ENCODE measurements around the gene EMB. TPM values are rescaled to one million over a fixed set of nuclear protein-coding genes. Genes with fewer than 3 reads are reported as not detected.

Gene EMB
- polyA plus RNA-seq, 3 donors: 51.9 to 191 (median 131) TPM

GRCh38 chr5:50359187-50359586, 81.9 kb downstream of the EMB start:
- Histone ChIP-seq H3K9ac (ENCODE audit: insufficient read depth, low read length, poor library complexity, severe bottlenecking) (no peak overlapping the region), H3K4me3 (replicated peaks in 1 of 3; ENCODE audit: low read depth in 2 of 3, low read length in 3 of 3) (no peak overlapping the region), H2AFZ (ENCODE audit: insufficient read depth, low read depth, low read length, poor library complexity, severe bottlenecking) (no peak overlapping the region), H3K79me2 (ENCODE audit: insufficient read depth, low read length) (no peaks in the 10 kb centered on the region), H3K36me3 (replicated peaks in 1 of 2; ENCODE audit: control insufficient read depth in 1 of 2, insufficient read depth in 2 of 2, low read length in 2 of 2) (peaks cover 0 to 9% of the 10 kb centered on the region in 2 donors), H4K20me1 (ENCODE audit: insufficient read depth, low read length) (no peaks in the 10 kb centered on the region), H3K27me3 (ENCODE audit: control insufficient read depth in 2 of 2, insufficient read depth in 2 of 2, low read length in 2 of 2) (no peaks in the 10 kb centered on the region), H3K4me1 (ENCODE audit: control insufficient read depth in 1 of 2, insufficient read depth in 2 of 2, low read length in 2 of 2) (no peaks in the 10 kb centered on the region), H3K9me3 (replicated peaks in 1 of 2; ENCODE audit: control insufficient read depth in 1 of 2, insufficient read depth in 1 of 2, low read length in 2 of 2) (no peaks in the 10 kb centered on the region), H3K27ac (ENCODE audit: low read depth in 1 of 2, low read length in 2 of 2) (no peak overlapping the region), H3K4me2 (replicated peaks; ENCODE audit: extremely low read depth, low read length, poor library complexity, severe bottlenecking) (no peak overlapping the region)
- peaks cover 21 to 31% of the 10 kb centered on the region in 2 donors for H3K36me3 Mint-ChIP-seq
- DNase-seq: no peak
- H3K4me3 Mint-ChIP-seq: no peak overlapping the region
- H3K27ac Mint-ChIP-seq: no peak overlapping the region
- intact Hi-C loops (cut with micrococcal nuclease): no loop called here
- H3K4me1 Mint-ChIP-seq: peaks cover 2% of the 10 kb centered on the region
- peaks cover 5 to 12% (median 8%) of the 10 kb centered on the region in 7 donors for H3K9me3 Mint-ChIP-seq
- TF ChIP-seq CTCF (IDR thresholded peaks at IDR 0.05): no peak
- H3K27me3 Mint-ChIP-seq (ENCODE audit: low read depth in 3 of 3): no peaks in the 10 kb centered on the region

DNA sequence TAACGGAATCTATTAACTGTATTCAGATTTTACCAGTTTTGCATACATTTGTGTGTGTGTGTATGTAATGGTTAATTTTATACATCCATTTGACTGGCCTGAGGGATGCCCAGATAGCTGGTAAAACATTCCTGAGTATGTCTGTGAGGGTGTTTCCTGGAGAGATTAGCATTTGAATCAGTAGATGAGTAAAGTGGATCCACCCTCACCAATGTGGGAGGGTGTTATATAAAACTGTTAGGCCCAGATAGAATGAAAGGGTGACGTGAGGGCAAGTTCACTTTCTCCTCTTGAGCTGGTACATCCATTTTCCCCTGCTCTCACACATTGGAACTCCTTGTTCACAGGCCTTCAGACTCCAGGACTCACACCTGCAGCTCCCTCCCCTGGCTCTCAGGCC, 88.7 kb downstream of the EMB start:
- H3K36me3 Mint-ChIP-seq: peaks cover 7 to 8% of the 10 kb centered on the region in 2 donors
- intact Hi-C loops (cut with micrococcal nuclease): no loop called here
- no peak for DNase-seq

More for the DNA sequence above, 88.7 kb downstream of the EMB start:
- no peaks in the 10 kb centered on the region for H3K36me3 ChIP-seq (replicated peaks in 1 of 2; ENCODE audit: control insufficient read depth in 1 of 2, insufficient read depth in 2 of 2, low read length in 2 of 2)
- no peak for TF ChIP-seq CTCF (IDR thresholded peaks at IDR 0.05)
- no peaks in the 10 kb centered on the region for H4K20me1 ChIP-seq (ENCODE audit: insufficient read depth, low read length)
- H3K27ac ChIP-seq (ENCODE audit: low read depth in 1 of 2, low read length in 2 of 2): no peak overlapping the region
- Mint-ChIP-seq H3K27ac (peak overlapping the region in 1 of 7 donors; percentile 1), H3K9me3 (peaks cover 3 to 11% (median 6%) of the 10 kb centered on the region in 7 donors), H3K27me3 (ENCODE audit: low read depth in 3 of 3) (no peaks in the 10 kb centered on the region), H3K4me1 (peaks cover 2% of the 10 kb centered on the region), H3K4me3 (no peak overlapping the region)
- no peak overlapping the region for H3K9ac ChIP-seq (ENCODE audit: insufficient read depth, low read length, poor library complexity, severe bottlenecking)
- H3K4me1 ChIP-seq (ENCODE audit: control insufficient read depth in 1 of 2, insufficient read depth in 2 of 2, low read length in 2 of 2): no peaks in the 10 kb centered on the region
- no peaks in the 10 kb centered on the region for H3K9me3 ChIP-seq (replicated peaks in 1 of 2; ENCODE audit: control insufficient read depth in 1 of 2, insufficient read depth in 1 of 2, low read length in 2 of 2)
- WGBS (ENCODE audit: insufficient coverage): no CpG with 5 or more reads among the region's 2 CpGs
- no peaks in the 10 kb centered on the region for H3K79me2 ChIP-seq (ENCODE audit: insufficient read depth, low read length)
- H3K27me3 ChIP-seq (ENCODE audit: control insufficient read depth in 2 of 2, insufficient read depth in 2 of 2, low read length in 2 of 2): no peaks in the 10 kb centered on the region
- H3K4me2 ChIP-seq (replicated peaks; ENCODE audit: extremely low read depth, low read length, poor library complexity, severe bottlenecking): no peak overlapping the region
- no peak overlapping the region for H3K4me3 ChIP-seq (replicated peaks in 1 of 3; ENCODE audit: low read depth in 2 of 3, low read length in 3 of 3)
- H2AFZ ChIP-seq (ENCODE audit: insufficient read depth, low read depth, low read length, poor library complexity, severe bottlenecking): no peak overlapping the region

Other genes with a start within 250 kb of the EMB start
- 100 to 1,000 TPM in 1 of 3 donors, 10 to 100 TPM in 2; 27.5 to 170 (median 40.6) TPM for gene PARP8, start 225.3 kb upstream of the EMB start, polyA plus RNA-seq

All from CD14-positive monocyte (primary cell).